Putamen (tissue), 1 donor: ENCODE data around the gene PRRT1B.
"Not testable (repeated sequence)": the region's sequence is repeated elsewhere in the genome, so short reads cannot be mapped to it uniquely, and the experiment has no call there.

Experiments used
- DNase-seq: peaks from one replicate; pipeline ENCODE4 v3.0.0-alpha.2; 2016; ENCODE audit warnings: low spot score

Gene PRRT1B

DNA sequence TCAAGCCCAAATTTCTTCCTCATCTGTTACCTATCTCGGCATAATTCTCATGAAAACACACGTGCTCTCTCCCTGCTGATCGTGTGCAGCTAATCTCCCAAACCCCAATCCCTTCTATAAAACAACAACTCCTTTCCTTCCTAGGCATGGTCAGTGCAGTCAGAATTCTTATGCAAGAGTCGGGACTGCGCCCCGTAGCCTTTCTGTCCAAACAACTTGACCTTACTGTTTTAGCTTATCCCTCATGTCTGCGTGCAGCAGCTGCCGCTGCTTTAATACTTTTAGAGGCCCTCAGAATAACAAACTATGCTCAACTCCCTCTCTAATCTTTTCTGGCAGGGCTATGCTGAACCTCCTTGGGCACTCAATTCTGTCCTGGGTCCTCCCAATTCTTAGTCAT lies 5.1 kb downstream of the PRRT1B start:
- not testable (repeated sequence) for DNase-seq

DNA sequence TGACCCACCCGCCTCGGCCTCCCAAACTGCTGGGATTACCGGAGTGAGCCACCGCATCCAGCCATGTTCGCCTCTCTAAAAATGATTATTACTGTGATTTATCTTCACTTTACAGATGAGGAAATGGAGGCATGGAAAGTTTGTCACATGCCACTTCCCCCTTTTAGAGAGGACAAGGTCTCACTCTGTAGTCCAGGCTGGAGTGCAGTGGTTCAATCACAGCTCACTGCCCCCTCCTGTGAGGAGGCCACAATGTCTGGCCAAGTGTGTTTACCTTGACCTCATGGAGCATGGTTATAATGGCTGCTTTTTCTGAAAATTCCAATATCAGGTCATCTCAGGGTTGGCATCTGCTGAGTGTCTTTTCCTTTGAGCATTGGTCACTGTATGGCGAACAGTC lies 6.7 kb downstream of the PRRT1B start:
- DNase-seq, result no peak

DNA sequence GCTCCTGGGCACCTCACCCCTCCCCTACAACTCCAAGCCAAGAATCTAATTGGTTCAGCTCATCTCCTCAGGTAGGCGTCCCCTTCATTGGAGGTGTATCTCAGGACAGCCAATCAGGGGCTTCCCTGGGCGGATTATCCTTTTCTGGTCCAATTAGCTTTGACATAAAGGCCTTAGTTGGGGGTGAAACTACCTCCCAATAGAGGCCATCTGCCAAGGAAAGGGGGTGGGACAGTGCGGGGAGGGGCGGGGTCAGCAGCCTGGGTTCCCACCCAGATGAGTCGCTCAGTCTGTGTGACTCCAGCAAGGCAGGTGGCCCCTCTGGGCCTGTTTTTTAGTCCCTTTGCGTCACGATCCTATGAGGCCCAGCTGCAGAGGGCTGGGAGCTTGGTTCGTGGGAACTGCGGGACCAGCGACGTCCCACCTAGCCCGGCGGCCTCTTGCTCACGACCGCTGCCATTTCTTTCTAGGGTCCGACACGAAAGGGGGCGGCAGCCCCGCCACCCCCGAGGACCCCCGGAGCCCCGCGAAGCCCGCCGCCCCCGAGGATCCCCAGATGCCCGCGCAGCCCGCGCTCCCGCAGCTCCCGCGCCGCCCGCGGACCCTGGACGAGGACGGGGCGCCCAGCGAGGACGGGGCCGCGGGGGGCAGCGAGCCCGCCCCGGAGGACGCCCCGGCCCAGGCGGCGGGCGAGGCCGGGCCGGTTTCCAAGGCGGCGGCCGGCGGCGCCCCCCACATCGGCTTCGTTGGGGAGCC lies 8.9 kb downstream of the PRRT1B start:
- DNase-seq, result no peak

DNA sequence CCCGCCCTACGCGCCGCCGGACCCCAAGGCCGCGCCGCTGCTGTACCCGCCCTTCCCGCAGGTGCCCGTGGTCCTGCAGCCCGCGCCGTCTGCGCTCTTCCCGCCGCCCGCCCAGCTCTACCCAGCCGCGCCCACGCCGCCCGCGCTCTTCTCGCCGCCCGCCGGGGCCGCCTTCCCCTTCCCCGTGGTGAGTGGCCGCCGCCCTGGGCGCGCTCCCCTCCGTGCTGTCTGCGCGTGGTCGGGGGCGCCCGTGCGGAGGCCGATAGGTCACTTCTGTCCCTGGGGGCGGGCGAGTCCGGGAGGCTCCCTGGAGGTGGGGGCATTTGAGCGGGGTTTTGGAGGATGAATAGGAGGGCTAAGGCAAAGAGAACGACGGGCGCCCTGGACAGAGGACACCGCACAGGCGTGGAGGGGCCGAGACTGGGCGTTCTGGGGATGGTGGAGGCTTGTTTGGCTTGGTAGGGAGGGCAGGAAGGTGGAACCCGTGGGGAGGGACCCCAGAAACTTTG lies 9.6 kb downstream of the PRRT1B start:
- no peak for DNase-seq

DNA sequence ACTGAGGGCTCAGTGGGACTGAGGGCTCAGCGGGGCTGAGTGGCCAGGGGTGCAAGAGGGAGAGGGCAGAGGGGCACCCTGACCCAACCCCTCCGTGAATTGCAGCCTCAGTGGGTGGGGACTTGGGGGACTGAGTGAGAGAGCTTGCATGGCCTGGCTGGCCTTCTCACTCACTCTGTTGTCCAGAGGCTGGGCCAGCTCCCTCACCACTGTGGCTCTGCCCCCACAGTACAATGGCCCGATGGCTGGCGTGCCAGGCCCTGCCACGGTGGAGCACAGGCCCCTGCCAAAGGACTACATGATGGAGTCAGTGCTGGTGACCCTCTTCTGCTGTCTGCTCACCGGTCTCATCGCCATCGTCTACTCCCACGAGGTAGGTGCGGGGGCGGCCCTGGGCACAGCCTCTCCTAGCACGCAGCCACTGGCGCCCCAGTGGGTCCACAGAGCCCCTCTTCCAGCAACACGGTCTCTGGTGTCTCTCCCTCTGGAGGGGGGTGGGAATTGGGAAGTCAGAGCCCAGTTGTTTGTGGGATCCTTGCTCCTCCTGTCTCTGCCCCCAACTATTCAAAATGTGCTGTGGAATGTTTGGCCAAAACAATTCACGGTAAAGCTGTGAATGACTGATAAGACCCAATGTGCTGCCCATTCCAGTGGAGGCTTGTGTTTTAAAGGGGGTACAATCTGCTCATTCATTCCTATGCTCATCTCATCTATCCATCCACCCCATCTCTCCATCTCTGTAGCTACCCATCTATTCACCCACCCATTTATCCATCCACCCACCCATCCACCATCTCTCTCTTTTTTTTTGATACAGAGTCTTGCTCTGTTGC lies 10.7 kb downstream of the PRRT1B start:
- no peak for DNase-seq

DNA sequence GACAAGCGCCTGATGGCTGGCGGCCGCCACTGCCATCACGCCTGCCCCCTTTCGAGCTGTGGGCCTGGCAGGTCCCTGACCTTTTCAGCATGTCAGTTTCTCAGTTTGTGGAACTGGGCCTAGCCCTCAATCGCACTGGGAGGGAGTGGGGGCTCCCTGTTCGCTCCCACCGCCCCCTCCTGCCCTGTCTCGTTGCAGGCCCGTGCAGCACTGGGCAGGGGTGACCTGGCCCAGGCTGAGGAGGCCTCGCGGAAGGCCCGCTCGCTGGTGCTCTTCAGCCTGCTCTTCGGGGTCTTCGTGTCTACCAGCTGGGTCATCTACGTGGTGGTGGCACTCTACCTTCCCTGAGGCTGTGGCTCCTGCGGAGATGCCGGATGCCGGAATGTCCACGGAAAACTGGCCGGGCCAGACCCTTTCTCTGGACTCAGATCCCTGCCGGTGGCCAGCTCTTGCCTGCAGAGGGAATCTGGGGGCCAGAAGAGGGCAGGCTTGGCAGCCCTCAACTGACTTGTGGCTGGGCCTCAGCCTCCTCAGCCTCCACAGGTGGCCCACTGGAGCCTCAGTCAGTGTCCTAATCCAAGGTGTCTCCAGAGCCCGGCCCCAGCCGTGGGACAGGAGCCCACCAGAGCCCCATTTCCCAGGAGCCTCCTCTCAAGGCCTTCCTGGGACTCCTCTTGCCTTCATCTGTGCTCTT lies 12.7 kb downstream of the PRRT1B start:
- DNase-seq, result no peak

DNA sequence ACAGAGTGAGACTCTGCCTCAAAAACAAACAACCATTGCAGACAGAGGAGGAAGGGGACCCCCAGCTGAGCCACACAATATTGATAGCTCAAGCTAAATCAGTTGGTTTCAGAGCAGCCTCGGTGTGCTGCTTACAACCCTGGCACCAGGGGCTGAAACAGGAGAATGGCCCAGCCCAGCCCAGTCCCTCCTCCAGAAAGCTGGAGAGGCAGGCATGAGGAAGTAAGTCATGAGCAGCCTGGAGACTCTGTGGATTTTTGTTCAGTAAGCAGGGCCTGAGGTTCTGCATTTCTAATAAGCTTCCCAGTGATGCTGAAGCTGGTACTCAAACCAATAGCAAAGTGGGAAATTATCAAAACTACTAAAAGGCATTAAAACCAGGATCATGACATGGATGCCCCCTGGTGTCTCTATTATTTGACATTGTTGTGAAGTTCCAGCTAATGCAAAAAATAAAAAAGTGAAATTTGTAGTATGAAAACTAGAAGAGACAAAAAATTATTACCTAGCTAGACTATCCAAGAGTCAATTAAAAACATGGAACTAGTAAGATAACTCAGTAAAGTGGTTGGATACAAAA lies 14.2 kb downstream of the PRRT1B start:
- no peak for DNase-seq

DNA sequence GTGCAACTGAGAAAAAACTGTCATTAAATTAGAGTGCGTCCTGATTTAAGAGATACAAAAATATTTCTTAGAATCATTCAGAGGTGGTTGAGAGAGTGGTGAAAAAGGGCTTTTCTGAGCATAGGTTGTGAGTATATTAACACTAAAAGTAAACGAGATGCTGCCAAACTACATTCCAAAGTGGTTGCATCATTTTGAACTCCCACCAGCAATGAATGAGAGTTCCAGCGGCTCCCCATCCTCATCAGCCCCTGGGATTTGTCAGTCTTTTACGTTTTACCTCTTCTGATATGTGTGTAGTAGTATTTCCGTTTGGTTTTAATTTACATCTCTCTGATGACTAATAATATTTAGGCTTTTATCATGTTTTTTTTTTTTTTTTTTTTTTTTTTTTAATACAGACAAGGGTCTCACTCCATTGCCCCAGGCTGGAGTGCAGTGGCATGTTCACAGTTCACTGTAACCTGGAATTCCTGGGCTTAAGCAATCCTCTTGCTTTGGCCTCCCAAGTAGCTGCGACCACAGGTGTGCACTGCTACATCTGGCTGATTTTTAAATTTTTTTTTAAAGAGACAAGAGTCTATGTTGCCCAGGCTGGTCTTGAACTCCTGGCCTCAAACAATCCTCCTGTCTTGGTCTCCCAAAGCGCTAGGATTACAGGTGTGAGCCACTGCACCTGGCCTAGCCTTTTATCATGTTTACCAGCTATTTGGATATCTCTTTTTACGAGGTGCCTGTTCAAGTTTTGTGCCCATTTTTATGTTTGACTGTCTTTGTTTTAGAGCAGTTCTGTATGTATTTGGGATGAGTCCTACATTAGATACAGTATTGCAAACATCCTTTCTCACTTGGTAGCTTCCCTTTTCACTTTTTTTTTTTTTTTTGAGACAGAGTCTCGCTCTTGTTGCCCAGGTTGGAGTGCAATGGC lies 17.0 kb downstream of the PRRT1B start:
- DNase-seq, result no peak

DNA sequence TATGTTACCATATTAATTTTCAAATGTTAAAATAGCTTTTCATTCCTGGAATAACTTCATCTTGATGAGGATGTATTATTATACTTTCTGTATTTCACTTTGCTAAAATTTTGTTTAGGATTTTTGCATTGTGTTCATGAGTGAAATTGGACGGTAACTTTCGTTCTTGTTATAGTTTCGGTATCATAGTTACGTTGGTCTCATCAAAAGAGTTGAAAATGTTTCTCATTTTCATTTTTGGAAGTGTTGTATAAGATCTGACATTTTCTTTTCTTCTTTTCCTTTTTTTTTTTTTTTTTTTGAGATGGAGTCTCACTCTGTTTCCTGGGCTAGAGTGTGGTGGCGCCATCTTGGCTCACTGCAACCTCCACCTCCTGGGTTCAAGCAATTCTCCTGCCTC lies 20.0 kb downstream of the PRRT1B start:
- no peak for DNase-seq

DNA sequence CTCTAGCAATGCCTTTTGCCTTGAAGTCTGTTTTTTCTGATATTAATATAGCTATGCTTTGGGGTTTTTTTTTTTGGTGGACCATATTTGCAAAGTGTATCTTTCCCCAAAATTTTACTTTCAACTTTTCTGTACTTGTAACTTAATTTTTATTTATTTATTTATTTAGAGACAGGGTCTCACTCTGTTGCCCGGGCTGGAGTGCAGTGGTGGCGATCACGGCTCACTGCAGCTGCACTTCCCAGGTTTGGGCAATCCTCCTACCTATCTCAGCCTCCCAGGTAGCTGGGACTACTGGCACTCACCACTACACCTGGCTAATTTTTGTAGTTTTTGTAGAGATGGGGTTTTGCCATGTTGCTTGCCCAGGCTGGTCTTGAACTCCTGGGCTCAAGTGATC lies 20.8 kb downstream of the PRRT1B start:
- no peak for DNase-seq

DNA sequence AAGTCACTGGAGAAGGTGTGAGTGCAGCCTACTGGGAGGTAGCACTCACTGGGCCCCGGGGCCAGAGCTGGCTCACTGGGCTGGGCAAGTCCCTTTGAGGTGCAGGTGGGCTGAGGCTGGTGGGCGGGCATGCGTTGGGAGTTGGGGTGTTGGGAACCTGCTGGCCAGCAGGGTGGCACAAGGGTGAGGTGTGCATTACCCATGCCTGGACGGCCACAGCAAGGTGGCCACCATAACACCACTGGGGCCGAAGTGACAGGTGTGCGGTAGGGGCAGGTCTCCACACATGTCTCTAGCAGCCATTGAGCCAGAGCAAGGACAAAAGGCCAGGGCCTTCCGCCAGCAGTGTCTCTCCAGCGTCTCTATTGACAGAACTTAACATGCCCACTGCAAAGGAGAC lies 22.6 kb downstream of the PRRT1B start:
- no peak for DNase-seq

DNA sequence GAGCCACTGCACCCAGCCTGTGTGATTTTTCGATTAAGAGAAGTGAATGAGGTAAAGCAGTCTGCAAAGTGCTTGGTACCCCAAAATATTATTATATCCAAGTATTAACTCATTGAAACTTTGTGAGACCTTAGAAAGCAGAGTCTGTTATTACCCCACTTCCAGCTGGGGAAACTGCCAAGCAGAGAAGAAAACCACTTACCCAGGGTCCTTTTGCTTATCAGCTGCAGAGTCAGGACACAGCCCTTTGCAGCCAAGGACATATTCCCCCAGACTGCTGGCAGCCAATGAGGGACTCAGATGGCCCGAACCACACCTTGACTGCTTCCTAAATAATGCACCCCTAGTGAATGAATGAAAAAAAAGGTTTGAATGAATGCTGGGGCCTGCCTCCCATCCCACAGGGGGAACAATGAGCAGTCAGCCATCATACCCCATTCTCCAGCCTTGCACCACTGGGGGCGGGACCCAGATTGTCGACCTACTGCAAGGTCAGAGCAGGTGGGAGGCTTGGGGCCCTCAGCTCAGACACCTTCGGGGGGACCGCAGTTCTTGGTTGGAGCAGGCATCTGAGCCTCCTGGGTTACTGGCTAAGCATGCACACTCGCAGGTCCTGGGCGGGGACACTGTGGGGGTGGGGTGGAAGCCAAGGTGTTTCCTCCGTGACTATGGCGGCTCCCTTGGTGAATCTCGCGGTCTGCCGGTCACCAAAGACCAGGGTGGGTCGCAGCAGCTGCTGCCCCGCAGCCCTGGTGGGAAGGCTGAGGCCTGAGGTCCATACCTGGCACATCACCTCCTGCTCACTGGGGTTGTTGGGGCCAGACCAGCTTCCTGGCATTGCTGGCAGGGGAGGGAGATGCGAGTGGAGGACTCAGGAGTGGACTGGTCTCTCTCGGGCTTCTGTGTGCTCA lies 29.7 kb downstream of the PRRT1B start:
- DNase-seq, result no peak

DNA sequence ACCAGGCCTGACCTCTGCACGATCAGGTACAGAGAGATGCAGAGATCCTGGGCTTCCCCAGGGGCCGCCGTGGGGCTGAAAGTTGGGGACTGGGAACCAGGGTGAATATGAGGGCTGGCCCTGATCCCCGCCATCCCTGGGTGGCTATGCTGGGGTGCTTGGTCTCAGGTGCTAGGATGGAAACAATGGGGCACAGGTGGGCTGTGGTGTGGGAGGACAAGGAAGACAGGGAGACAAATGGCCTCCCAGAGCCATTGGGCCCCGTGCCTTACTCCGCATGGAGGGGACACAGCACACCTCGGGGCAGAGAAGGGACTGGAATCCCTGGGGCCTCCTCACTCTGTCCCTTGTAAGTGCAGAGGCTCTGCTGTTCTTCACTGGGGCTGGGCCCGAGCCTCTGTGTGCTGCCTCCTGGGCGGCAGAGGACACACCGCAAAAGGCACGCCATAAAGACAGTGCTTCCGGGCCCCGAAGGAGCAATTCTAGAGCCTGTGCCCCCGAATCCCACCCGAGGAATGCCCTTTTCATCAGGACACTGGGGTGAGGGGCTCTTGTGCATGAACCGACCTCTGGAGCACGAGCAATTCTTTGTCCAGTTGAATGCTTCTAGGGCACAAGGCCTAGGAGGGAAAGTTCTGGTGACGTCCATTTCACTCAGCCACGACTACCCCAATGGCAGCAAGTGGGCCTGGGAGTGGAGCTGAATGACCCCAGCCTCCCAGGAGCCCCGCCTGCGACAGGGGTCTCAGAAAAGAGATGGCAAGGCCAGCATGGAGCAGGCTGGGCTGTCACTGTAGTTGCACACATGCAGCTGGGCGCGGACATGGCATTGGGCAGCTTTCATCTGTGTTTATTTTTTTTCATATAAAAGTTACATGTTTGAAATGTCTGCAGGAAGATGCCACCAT lies 30.9 kb downstream of the PRRT1B start:
- DNase-seq, result no peak

DNA sequence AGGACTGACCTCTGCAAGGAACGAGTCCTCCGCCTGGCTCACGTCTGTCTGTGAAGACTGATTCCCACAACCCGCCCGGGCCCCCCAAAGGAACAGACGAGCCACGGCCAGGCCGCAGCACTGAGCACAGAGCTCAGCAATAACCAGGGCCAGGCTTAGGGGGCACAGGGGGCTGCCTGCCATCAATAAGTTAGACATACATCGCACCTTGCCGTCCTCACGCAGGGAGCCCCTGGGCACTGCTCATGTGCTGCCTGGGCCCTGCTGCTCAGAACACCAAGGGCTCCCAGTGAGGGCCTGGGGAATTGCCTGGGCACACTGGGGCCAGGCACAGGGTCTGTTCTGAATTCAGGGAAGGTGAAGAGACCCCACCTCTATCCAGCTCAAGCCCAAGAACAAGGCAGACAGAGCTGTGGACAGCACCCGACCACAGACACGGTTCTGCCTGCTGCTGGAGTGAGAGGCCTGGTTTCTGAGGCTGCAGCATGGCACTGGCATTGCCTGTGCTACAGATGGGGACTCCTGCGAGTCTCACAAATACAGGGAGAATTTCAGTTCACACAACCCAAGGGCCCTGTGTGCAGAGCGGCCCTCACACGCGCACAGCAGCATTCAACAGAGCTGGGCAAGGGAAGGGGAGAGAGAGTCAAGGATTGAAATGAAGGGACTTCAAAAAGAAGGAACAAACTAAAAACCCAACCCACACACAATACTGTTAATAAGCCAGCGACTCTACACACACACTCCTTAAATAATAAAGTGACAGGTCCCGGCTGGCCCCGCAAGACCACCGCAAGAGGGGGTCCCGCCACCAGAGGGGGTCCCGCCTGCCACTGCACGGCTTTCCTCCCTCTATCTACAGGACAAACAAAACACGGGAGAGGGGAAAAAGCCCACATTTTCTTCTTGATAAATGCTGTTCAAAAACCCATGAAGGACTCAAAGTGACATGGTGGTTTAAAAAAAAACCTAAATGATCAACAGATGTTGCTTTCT lies 32.0 kb downstream of the PRRT1B start:
- DNase-seq, result no peak

DNA sequence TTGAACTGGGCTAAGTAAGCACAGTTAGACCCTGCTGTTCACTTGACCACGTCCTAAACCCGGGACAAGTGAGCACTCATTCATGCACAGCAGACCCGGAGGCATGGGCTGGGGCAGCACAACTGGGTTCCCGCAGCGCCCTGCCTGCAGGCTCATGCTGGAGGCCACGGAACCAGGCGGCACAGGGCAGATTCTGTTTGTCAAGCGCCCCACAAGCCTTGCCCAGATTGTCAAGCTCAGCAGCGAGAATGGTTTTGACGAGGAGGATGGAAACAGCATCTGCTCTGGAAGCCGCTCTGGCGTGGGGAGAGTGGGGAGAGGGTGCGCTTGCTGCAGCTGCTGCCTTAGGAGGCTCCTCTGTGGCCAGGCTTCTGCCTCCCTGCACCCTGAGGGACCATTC lies 32.7 kb downstream of the PRRT1B start:
- DNase-seq, result no peak

DNA sequence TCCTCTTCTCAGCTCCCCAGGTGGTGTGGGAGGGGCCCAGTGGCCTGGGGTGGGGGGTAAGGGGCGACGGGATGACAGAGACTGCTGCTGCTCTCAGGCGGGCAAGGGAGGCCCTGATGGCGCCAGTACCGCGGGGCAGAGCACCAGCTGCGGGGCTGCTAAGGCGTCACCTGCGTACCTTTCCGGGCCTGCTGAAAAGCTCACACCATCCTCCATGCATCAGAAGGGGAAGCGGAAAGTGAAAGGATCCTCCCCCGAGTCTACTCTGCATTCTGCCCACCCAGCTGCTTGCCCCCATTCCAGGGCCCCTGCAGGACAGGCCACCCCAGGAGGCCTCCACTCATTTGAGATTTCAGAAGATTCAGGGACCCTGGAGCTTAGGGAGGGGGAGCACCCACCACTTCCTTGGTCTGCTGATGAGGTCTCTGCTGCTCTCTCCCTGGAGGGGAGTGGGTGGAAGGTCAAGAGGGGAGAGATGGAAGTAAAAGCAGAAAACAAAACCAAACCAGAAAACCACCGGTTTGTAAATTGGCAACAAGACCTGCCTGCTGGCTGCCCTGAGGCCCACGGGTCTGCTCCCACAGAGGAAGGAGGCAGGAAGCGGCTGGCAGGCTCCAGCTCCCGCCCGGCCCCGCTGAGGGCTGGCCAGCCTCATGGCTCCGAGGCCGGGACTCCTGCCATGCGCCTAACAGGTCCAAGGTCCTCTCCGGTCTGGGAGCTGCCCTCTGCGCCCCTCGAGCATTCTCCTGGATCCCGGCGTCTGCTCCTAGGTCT lies 33.6 kb downstream of the PRRT1B start:
- no peak for DNase-seq

DNA sequence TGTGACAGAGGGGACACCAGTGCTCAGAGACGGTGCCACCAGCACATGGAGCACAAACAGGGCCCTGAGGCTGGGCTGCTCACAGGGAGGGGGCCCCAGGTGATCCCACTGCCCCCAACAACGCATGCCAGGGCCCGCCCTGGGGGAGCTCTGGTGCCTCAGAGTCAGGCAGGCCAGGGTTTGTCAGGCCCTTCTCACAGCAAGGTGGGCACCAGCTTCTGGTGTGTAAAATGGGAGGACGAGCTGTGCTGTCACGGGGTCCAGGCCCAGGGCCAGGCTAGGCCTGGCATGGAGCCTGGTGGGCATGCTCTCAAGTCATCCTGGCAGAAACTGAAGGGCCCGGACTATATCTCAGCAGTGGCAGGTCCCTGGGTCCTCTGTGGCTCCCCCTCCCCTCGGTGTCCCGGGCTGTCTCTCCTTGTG lies 34.5 kb downstream of the PRRT1B start:
- DNase-seq, result no peak
